Activated CD4-positive, alpha-beta T cell treated with anti-CD3 and anti-CD28 coated beads for 4 hours (primary cell): ENCODE results near the gene NHLRC4.
"Not testable (repeated sequence)": the region's sequence is repeated elsewhere in the genome, so short reads cannot be mapped to it uniquely, and the experiment has no call there.

Experiments used
- DNase-seq, 2 donors: peaks; one replicate each; pipeline ENCODE4 v3.0.0-alpha.2; 2020

NHLRC4 gene

DNA sequence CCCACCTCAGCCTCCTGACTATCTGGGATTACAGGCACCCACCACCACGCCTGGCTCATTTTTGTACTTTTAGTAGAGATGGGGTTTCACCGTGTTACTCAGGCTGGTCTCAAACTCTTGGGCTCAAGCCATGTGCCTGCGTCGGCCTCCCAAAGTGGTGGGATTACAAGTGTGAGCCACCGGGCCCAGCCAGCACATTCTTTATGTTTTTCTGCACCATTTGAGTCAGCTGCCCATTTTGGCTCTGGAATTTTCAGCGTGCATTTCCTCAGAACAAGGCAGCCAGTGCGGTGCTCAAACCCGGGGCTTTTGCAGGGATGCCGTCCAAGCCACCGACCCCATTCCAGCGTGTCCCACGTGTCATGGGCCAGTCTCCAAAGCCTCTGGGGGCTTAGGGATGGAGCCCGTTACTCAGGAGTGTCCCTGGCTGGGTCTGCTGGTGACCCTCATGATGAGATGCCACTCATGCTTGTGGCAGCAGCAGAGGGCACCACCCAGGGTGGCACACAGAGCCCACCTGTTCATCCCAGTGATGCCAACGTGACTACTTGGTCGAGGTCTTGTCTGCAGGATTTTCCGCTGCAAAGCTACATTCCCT, 19.3 kb downstream of the NHLRC4 start:
- DNase-seq: no peak

DNA sequence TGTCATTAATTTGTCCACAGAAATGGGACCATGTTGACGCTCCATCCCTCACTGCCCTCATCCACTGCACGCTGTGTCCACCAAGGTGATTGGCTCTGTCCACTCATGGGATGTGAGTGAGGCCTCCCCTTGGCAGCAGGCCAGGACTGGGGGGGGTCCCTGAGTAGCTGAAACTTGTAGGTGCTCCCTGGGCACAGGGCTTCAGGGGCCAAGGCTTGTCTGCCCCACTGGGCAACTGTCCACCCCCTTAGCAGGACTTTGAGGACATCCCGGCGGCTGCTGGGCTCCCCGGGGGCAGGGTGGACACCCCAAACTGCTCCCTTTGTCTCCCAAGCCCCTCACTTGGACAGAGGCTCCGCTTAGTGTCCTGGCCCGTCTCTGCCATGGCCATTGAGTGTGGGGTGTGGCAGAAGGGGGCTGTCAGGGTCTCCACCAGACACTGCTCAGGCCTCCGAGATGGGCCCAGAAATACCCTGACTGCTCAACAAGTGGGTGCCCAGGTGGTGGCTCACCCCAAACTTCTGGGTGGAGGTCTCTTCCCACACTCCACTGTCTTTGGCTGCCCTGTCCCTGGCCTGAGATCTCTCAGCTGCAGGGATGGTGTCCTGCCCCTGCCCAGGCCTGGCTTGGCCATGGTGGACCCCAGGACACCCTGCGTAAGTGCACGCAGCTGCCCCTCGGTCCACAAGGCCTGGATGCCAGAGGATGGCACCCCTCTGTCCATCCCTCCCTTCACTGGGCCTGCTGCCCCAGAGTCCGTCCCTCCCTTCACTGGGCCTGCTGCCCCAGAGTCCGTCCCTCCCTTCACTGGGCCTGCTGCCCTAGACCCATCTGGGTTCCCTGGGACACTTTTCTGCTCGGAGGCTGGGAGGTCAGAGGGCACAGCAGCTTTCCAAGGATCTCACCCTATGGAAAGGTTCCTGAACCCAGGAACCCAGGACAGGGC, 20.1 kb downstream of the NHLRC4 start:
- DNase-seq: no peak

DNA sequence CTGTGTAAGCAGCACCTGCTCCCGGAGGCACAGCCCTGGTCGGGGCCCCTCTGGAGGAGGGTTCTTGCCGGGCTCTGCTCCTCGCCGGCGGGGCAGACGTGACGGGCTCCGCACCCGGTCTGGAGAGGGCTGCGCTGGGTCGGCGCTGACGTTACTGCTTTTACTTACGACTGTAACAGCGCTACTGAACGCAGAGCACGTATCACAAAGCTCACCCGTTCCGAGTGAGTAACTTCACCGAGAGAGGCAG, 21.8 kb downstream of the NHLRC4 start:
- DNase-seq: peak; percentile 57 to 64

DNA sequence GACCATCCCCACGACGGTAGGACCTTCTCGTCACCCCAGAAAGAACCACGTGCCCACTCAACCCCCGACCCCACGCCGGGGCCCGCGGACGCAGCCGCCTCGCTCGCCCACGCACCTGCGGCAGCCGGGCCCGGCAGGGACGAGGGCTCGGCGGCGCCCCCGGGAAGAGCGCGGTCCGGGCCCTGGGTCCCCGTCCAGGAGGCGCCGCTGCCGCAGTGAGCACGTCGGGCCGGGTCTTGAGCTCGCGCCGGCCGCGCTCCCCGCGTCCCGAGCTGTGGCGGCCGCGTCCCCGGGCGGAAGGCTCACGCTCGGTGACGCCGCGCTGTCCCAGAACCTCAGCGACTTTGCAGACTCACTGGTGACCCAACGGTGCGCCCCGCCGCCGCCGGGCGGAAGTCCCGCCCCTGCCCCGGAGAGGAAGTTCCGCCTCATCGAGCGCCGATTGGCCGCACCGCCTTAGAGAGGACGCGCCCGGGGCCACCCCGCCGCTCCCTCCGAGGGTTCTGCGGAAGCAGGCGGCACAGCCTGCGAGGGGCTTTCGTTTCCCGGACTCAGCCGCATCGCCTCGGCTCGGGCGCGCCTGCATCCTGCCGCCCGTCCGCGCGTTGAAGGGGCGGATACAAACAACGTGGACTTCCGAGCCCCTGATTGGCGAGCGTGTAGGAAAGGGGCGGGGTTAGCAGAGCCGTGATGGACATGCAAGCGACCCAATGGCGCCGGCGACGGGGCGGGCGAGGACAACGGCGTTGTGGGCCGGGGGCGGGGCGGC, 22.3 kb downstream of the NHLRC4 start:
- DNase-seq: peak; percentile 98 to 99

DNA sequence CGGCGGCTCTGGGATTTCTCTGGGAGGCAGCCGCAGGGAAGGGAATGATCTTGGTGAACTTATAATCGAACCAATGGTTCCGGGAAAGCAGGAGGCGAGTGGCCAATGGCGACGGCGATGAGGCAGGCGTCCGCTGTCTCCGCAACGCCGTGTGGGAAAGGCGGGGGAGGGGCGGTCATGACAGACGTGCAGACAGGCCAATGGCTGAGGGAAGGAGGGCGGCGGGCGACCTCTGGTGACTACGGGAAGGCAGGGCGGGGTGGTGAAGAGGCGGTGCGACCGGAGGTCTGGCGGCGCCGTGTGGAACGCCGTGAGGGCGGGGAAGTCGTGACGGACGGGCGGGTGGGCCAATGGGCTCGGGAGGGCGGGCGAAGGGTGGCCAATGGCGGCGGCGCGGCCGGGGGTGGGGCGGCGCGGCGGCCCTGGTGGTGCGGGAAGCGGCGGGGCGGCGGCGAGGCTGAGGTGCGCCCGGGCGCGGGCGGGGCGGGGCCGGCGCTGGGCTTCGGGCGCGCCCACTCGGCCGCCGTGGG, 22.9 kb downstream of the NHLRC4 start, which contains the start of gene RAB40C:
TSS of gene RAB40C (plus strand) at position 409 of the 530 bp plus-strand sequence. CDS start 226 bp downstream, outside the sequence.
- DNase-seq: peak; percentile 99 to 100

DNA sequence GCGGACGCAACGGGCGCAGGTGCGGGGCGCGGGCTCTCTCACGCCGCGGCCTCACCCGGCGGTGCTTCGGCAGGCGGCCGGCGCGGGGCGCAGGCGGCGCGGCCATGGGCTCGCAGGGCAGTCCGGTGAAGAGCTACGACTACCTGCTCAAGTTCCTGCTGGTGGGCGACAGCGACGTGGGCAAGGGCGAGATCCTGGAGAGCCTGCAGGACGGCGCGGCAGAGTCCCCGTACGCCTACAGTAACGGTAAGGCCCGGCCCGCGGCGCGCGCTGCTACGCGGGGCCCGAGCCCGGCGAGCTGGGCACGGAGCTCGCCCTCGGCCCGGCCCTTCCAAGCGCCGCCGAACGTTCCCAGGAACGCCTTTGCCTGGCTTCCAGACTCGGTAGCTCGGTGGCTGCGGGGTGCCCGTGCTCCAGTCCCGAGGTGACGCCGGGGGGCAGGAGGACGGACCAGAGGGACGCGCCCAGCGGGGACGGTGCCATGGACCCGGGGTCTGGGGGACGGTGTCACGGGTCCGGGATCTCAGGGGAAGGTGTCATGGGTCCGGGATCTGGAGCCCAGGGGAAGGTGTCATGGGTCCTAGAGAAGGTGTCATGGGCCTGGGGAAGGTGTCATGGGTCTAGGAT, 23.5 kb downstream of the NHLRC4 start:
- no peak for DNase-seq

DNA sequence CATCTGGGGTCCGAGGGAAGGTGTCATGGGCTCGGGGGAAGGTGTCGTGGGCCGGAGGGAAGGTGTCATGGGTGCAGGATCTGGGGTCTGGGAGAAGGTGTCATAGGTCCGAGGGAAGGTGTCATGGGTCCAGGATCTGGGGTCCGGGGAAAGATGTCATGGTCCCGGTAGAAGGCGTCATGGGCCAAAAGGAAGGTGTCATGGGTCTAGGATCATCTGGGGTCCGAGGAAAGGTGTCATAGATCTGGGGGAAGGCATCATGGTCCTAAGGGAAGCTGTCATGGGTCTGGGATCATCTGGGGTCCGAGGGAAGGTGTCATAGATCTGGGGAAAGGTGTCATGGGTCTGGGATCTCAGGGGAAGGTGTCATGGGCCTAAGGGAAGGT, 24.0 kb downstream of the NHLRC4 start:
- DNase-seq: no peak

DNA sequence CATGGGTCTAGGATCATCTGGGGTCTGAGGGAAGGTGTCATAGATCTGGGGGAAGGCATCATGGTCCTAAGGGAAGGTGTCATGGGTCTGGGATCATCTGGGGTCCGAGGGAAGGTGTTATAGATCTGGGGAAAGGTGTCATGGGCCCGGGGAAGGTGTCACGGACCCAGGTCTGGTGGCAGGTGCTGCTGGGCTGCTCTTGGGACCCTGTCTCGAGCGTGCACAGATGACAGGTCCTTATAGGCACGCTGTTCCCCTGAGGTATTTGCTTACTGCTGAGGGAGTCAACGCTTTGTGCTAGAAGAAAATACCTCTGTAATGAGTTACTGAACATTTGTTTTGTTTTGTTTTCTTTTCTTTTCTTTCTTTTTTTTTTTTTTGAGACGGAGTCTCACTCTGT, 24.4 kb downstream of the NHLRC4 start:
- DNase-seq: no peak

DNA sequence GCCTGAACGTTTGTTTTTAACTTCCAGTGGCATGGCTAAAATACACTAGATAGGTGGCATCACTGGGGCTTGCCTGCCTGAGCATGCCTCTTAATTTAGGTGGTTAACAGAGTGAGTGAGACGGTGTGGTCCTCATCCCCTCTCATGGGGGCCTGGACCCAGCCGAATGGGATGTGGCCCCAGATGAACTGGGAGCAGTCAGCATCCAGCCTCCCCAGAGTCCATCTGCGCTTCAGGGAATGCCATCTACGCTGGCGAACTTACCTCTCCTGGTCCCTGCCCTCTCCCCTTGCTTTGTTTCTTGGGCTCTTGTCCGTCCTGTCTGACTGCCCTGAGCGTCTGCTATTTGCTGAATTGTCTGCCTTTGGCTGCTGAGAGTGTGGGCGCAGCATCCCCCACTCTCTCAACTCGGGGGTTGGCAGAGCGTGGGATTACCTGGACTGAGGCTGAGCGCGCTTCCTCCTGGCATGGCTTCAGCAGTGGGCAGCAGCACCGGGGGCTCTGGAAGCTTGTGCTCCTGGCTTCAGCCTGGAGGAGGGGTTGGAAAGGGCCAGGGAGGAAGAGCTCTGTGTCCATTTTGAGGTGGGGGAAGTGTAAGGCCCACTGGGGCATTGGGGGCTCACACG, 25.2 kb downstream of the NHLRC4 start:
- DNase-seq: no peak

DNA sequence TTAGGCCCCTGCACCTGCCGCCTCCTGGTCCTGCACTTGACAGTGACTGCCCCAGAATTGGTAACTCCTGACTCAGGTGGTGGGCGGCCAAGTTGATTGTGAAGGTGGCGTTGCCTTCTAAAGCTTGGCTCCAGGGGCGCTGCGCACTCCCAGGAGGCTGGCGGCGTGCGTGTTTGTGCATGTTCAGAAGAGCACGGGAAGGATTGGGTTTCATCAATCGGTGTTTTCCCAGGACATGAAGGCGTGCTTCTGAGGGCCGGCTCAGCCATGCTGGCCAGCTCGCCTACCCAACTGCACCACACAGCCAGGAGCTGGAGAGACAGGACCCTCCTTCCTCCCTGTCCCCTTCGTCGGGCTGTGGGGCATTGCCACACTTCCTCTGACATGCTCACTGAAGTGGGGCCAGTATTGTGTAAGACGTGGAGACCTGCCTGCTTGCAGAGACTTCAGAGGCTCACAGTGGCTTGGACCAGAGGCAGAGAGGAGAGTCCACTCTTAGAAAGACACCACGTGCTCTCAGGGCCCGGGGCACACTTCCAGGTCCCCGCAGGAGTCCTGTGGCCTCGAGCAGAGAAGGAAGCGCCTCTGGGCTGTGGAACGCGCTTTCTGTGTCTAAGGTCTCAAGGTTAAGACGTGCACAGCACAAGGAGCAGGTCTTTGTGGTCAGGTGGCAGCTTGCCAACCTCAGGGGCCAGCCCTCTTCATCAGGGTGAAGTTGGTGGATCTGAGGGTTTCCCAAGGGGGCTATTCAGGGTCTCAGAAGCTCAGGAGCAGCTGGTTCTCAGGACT, 25.9 kb downstream of the NHLRC4 start:
- DNase-seq: no peak

DNA sequence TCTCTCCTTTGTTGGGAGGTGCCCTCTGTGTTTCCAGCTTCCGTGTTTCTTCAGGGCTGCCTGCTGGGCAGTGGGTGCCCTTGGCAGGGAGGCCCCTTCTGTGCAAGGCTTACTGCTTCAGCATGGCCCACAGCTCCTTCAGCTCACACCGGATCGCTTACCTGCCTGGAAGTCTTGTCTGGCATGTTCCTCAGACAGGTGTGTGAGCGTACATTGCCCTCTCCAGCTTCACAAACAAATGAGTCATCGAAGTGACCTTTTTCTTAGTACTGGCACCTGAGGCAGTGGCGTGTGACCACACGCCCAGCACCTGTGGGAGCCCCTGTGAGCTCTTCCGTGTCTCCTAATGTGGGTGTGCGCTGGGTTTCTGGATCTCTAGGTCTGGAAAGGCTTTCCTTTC, 26.6 kb downstream of the NHLRC4 start:
- DNase-seq: no peak

DNA sequence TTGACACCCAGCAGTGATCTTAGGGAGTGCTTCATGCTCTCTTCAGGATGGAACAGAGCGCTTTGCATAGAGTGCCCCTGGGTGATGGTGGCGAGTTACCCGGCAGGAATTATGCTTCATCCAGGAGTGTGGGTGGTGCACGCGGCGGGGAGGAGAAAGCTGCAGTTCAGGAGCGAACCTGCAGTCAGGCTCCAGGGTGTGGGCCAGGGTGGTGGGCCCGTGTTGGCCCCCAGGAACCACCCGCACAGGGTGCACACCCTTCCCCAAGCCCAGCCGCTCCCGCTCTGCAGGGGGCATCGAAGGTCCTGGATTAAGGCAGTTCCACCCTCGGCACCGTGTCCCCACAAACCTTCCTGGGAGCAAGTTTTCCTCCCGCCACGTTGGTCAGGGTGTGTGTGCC, 27.0 kb downstream of the NHLRC4 start:
- no peak for DNase-seq

DNA sequence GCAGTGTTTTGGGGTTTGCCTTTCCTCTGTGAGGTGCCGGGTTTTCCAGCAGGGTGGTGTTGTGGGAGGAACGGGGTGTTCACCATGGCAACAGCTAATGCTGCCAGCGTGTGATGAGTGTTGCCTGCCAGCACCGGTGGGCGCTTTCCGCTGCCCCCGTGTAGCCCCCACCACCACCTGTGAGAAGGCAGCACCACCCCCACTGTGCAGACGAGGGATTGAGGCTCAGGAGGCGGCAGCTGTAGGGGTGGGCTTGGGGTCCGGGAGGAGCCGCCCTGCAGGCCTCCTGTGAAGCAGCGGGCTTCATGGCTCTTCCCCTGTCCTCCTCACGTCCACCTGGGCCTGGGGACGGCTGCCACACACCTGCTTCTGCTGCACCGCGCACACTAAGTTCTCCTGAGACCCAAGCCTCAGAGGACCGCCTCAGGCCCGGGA, 28.3 kb downstream of the NHLRC4 start:
- DNase-seq: no peak

DNA sequence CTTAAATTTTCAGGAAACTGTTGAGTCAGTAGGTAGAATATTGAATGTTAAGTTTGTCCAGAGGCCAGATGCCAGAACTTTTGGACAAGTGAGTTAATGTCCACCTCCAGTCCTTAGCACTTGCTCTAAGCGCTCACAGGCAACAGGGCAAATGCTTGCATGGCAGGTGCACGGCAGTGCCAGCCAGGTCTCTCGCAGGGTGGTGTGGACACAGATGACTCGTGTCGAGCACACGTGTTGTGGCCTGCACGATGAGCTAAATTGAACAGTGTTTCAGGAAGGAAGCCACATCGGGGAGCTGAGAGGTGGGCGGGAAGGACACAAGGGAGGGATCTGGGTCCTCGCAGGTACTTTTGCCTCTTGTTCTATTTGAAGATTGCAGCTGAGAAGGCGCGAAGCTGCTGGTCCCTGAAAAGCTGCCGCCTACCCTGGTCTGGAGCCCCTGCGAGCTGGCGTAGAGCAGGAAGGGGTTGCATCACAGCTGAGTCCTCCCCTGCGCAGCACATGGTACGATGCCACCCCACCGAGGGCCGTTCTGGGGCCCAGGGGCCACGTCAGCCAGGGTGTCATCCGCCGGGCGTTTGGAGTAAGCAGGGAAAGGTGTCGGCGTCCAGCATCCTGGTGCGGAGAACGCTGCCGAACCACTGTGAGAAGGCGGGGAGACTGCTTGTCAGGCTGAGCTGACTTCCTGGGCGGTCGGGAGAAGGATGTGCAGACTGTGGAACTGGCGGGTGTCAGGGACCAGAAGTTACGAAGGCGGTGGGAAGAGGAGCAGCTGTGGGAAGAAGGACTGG, 29.3 kb downstream of the NHLRC4 start:
- DNase-seq: no peak

DNA sequence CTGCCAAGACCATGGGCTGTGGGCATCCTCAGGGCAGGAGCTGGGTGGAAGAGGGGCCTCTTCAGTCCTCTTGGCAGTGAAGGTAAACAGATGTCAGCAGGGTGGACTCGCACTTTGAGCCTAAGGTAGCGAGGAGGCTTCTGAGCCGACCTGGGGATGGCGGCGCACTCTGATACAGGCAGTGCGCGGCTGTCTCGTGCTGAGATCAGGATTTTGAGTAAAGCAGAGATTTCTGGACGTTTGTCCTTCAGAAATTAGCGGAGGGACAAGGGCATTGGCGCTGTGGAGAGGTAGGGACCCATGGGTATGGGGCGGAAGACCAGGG, 29.9 kb downstream of the NHLRC4 start:
- DNase-seq: no peak

DNA sequence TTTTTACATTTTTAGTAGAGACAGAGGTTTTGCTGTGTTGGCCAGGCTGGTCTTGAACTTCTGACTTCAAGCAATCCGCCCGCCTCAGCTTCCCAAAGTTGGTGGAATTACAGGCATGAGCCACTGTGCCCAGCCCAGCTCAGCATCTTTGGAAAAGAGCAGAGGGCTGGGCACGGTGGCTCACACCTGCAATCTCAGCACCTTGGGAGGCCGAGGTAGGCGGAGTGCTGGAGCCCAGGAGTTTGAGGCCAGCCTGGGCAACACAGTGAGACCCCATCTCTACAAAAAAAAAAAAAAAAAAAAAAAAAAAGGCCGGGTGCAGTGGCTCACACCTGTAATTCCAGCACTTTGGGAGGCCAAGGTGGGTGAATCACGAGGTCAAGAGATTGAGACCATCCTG, 30.9 kb downstream of the NHLRC4 start:
- not testable (repeated sequence) for DNase-seq

DNA sequence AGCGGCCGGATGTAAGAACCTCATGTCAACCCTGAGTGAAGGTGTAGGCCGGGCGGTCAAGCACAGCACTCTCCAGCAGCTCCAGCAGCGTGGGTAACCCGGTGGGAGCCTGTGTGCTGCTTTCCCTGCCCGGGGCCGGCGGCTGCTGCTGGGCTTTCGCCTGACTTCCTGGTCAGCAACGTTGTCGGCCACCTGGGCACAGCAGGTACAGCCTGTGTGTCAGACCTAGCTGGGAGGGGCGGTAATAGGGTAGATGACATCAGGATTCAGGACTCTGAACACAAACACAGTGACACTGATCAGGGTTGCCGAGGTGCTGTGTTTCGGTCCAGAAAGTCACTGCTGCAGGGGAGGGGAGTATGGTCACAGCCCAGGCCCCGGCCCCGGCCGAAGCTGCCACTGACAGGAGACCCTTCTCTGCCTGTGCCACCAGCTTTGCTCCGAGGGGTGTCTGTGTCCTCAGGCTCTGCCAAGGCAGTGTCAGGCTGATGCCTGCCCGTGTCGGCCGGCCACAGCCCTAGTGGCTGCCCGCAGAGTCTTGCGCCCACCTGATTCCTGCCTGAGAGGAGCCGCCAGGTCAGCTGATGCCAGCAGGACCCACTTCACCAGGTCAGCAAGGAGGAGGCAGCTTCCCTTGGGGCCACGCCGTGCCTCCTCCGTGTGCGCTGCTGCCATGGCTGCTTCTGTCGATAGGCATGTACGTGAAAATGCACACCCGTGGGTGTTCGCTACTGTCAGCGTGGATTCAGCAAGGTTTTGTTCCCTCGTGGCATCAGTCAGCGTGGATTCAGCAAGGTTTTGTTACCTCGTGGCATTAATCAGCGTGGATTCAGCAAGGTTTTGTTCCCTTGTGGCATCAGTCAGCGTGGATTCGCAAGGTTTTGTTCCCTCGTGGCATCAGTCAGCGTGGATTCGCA, 32.3 kb downstream of the NHLRC4 start:
- no peak for DNase-seq

DNA sequence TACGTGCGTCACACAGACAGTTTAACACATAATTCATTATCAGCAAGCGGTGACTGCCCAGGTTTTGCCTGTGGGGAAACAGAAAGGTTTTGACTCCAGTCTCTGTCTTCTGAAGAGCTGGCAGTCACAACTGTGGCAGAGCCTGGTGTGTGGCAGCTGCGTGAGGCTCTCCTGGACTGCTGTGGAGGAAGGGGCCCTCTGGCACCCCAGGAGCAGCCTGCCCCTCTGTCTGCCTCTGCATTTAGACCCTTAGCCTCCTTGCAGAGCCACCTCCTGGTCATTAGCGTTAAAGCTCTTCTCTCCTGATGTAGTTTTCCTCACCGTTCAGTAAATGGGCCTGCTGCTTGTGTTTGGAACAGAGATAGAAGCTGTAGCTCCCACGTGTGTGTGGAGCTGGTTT, 34.0 kb downstream of the NHLRC4 start:
- no peak for DNase-seq

DNA sequence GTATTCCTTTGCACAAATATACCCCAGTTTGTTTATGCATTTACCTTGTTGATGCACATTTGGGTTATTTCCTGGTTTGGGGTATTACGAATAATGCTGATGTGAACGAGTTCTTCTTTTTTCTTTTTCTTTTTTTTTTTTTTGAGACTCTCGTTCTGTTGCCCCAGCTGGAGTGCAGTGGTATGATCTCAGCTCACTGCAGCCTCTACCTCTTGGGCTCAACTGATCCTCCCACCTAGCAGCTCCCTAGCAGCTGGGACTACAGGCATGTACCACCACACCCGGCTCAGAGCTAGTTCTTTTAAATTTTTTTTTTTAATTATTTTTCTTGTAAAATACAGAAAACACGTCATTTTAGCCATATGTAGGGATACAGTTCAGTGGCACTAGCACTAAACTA, 37.1 kb downstream of the NHLRC4 start:
- DNase-seq: no peak
